CD4-positive, alpha-beta T cell treated with Interleukin-12 subunit alpha and Interleukin-12 subunit beta, for 1 hour (primary cell): ENCODE measurements around the gene DNAJC17.

Experiments used
- DNase-seq: peaks from one replicate; pipeline ENCODE4 v3.0.0-alpha.2; 2020

Gene DNAJC17, protein sequence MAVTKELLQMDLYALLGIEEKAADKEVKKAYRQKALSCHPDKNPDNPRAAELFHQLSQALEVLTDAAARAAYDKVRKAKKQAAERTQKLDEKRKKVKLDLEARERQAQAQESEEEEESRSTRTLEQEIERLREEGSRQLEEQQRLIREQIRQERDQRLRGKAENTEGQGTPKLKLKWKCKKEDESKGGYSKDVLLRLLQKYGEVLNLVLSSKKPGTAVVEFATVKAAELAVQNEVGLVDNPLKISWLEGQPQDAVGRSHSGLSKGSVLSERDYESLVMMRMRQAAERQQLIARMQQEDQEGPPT

DNA sequence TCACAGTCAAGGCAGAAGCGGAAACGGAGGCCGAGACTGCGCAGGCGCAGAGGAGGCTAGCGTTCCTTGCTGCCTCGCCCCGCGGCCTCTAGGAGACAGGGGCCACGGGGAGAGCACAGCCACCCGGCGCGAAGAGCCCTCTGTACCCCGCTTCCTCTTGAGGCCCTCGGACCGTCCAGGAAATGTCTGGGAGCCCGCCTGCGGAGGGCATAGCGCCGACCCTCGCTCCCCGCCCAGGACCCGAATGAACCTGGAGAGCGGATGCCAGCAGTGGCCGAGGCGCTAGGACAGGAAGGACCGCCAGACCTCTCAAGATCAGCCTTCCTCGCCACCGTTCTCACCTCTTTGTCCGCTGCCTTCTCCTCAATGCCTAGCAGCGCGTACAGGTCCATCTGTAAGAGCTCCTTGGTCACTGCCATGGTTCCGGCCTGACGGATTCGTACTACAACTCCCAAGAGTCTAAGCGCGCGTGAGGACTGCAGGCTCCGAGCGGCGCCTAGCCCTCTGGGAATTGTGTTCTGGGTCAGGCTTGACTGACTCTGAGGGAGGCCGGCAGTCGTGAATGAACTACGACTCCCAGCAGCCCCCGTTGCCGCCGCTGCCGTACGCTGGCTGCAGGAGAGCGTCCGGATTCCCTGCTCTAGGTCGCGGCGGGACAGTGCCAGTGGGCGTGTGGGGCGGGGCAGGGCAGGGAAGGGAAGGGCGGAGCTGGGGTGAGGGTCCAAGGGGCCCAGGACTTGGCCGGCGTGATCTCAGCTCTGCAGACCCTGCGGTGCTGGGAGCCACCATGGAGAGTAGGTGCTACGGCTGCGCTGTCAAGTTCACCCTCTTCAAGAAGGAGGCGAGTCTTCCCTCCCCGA, at the start of gene DNAJC17, which contains the start of gene ZFYVE19:
Gene DNAJC17, minus strand, starts transcription at position 446 of the 860 bp plus-strand sequence. Its CDS starts 27 bp downstream, at position 419.
Gene ZFYVE19, plus strand, starts transcription at position 62 of the 860 bp plus-strand sequence. Its CDS starts 501 bp downstream, at position 563.
- peak; percentile 94 for DNase-seq

DNA sequence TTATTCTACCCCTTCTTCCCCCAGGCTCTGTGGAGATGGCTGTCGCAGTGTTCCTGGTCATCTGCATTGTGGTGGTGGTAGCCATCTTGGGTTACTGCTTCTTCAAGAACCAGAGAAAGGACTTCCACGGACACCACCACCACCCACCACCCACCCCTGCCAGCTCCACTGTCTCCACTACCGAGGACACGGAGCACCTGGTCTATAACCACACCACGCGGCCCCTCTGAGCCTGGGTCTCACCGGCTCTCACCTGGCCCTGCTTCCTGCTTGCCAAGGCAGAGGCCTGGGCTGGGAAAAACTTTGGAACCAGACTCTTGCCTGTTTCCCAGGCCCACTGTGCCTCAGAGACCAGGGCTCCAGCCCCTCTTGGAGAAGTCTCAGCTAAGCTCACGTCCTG, 49.5 kb upstream of the DNAJC17 start:
- no peak for DNase-seq

GRCh38 chr15:40855706-40856234, 48.5 kb upstream of the DNAJC17 start:
- no peak for DNase-seq

DNA sequence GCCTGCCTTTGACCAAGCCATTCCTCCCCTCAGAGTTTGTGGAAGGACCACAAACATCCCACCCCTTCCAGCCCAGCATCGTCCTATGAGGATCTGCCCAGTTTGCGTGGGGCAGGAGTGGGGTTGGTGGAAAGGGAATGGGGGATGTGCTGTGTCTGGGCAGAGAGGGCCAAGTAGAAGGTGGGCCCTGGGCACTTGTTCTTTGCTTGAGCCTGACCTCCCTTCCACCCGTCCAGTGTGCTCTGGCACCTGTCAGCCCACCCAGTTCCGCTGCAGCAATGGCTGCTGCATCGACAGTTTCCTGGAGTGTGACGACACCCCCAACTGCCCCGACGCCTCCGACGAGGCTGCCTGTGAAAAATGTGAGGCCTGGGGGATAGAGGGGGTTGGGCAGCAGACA, 46.9 kb upstream of the DNAJC17 start:
- DNase-seq: no peak

- DNase-seq: no peak
Observed at GRCh38 chr15:40853241-40853890, 46.1 kb upstream of the DNAJC17 start.

GRCh38 chr15:40852529-40852928, 45.3 kb upstream of the DNAJC17 start:
- no peak for DNase-seq

GRCh38 chr15:40850576-40851112, 43.4 kb upstream of the DNAJC17 start:
- no peak for DNase-seq

DNA sequence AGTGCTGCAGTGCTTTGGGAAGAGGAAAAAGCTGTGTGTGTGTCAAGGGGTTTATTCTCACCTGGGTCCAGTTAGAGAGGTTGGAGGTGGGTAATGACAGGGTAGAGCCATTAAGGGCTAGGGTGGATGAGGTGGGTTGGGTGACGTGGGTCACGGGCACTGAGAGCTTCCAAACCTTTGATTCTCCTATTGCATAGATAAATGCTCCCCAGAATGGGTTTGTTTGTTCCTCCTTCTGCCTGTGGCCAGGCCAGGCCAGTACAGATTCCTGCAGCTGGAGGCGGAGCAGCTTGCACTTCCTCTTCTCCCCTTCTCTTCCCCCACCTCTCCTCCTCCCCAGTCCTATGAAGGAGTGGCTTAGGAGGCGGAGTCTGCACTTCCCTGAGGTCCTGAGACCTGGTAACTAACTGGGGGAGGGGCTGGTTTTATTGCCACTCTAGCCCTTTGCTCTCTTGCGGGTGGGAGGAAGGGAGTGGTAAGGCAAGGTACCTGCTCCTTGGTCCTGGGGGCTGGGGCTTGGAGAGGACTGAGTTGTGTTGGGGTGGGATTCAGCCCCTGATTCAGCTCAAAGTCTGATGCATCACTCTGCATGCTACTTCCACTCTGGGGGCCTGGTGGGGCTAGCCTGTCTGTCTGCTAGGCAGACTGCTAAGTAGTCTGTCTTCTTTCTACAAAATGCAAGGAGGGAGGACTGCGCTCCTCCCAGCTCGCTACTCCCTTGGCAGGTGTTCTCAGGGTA, 40.1 kb upstream of the DNAJC17 start:
- DNase-seq: peak; percentile 11

GRCh38 chr15:40846841-40847222, 39.6 kb upstream of the DNAJC17 start:
- no peak for DNase-seq

GRCh38 chr15:40845511-40846284, 38.4 kb upstream of the DNAJC17 start:
- DNase-seq: no peak

- no peak for DNase-seq
Observed at GRCh38 chr15:40845036-40845435, 37.8 kb upstream of the DNAJC17 start.

GRCh38 chr15:40844696-40845030, 37.4 kb upstream of the DNAJC17 start:
- DNase-seq: peak; percentile 33

GRCh38 chr15:40843885-40844695, 36.8 kb upstream of the DNAJC17 start, which contains the start of gene SPINT1:
SPINT1 (plus strand) TSS chr15:40844048; CDS start chr15:40844555, 507 bp downstream.
- DNase-seq: peak; percentile 22

DNA sequence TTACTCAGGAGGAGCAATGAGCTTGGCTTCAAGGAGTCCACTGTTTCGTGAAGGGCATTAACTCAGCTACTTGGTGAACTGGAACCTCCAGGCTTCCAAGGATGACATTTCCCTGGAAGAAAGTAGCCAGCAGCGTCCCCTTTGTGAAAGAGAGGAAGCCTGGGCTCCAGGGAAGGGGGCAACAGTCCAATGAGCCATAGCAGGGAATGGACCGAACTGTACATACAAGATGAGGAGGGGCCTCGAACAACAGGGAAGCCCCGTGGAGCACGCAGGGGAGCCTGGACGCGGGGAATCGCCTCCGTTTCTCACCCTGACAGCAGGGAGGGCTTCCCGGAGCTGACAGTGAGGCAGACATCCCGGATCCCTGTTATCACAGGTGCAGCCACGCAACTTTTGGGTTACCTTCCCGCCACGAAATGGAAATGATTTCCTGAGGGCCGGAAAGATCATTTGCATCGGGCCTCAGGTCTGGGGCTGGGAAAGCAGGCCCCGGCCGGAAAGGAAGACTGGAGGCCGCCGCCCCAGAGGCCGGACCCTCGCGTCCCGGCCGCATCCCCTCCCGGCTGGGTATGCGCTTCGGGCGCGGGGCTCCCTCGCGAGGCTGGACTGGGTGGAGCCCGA, 36.1 kb upstream of the DNAJC17 start:
- DNase-seq: no peak

DNA sequence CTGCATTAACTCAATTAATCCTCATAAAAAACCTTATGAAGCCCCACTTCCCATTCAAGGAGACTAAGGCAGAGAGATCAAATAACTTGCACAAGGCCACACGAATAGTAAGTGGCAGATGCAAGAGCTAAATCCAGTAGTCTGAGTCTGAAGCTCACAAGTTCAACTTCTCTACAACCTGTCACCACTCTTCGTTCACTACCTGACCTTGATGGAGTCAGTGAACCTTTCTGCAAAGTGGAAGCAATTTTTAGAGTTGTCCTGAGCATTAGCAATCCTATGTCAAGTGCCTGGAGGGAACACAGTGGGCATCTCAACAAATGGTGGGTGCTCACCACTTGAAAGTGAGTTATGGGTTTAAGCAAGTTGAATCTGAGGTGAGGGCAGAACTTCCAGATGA, 34.5 kb upstream of the DNAJC17 start:
- no peak for DNase-seq

DNA sequence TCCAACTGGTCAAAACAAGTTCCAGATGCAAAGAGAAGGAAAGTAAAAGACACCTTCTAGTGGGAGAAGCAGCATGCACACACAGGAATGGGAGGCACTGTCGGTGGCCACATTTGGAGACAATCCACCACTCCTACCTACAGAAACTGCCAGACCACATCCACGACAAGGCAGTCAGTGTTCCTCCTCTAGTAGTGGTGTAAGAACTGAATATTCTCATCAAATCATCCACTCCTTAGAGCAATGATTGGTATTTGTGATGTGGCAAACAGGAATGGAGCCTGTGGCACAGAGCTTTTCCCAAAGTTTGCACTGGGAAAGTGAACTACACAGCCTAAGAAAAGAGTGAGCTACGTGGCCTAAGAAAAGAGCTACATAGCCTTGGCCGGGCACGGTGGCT, 31.5 kb upstream of the DNAJC17 start:
- no peak for DNase-seq

GRCh38 chr15:40836020-40836419, 28.7 kb upstream of the DNAJC17 start:
- no peak for DNase-seq

DNA sequence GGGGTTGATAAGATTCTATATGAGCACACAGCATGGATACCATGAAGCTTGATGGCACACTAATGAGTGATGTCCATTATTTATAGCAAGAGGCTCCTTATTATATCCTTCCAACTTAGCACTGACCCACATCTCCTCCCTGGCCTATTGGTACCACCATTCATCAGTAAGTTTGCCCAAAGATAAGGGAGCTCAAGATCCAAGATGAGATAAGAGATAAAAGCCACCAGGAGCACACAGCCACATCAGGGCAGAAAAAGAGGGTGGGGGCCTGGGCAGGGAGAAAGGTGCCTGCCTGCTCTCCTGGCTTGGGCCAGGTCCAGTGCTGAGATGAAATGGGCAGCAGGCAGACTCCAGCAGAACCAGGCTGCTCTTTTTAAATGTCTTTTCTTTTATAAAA, 25.6 kb upstream of the DNAJC17 start:
- DNase-seq: no peak

DNA sequence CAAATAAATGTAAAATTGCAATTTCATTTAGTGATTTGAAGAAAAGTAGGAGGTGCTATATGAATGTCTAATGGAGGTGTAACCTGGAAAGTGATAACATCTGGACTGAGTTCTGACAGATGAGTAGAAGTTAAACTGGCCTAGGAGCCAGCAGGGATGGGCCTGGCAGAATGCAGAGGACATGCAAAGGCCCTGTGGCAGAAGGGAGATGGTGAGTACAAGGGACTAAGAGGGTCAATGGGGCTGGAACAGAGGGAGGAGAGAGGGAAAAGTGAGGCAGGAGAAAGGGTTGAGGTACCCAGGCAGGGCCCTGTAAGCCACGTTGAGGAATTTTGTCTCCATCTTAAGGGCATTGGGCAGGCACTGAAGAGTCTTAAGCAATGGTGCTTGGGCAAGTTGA, 24.6 kb upstream of the DNAJC17 start:
- DNase-seq: no peak

DNA sequence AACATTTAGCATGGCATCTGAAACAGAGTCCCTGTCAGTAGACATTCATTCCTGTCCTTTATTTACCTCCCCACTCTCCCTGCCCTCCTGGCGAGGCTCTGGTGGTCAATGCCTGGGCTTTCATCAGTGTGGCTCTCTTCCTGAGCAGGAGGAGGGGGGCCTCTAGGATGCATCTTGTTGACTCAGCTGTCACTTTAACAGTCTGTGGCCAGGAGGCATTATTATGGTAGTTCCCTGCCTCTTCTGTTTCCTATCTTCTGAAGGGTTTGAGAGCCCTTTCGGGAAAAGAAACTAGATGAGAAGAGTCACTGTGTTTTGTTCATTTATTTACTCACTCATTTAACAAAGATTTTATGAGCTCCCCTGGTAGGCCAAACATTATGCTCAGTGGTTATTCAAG, 23.6 kb upstream of the DNAJC17 start:
- no peak for DNase-seq
